Panc1 (cell line): ENCODE data around the gene OTULINL. TPM values are rescaled to one million over a fixed set of nuclear protein-coding genes. Genes with fewer than 3 reads are reported as not detected.

Source experiments
- ATAC-seq: fragments of 200-7000 bp; cut with Tn5 transposase; 2 replicates; pipeline ENCODE4 v1.9.1; 2020; ENCODE audit warnings: mild to moderate bottlenecking, moderate library complexity
- BruUV-seq: library from RNA; stranded (reverse); fragments of 400-500 nt; replicated peaks from 2 replicates; lab custom pipeline; 2021; lab: Mats Ljungman, UMichigan
- CTCF ChIA-PET: fragments of 300-600 bp; sonication (Branson Sonifier 250); formaldehyde crosslinking; loops from one replicate; lab custom pipeline; 2022; ENCODE audit warnings: antibody characterized with exemption; lab: Charles Lee
- POLR2A ChIA-PET: fragments of 300-600 bp; sonication (Branson Sonifier 250); formaldehyde crosslinking; loops from one replicate; lab custom pipeline; 2022; ENCODE audit warnings: antibody characterized with exemption; lab: Charles Lee
- DNase-seq: peaks from one replicate; pipeline ENCODE4 v3.0.0-alpha.2; 2010; ENCODE audit warnings: low read depth, low spot score
- H3K27ac ChIP-seq: 2 replicates; pipeline ENCODE4 v1.5.1; 2011; ENCODE audit warnings: mild to moderate bottlenecking, low read length, inconsistent platforms
- H3K27me3 ChIP-seq: fragments of 200-500 bp; sonication (Bioruptor generic); 2 replicates; pipeline ENCODE4 v1.6.0; 2014; ENCODE audit warnings: low read length, inconsistent platforms; ENCODE audit not compliant: control insufficient read depth, insufficient read depth
- H3K36me3 ChIP-seq: fragments of 200-500 bp; sonication (Bioruptor generic); 2 replicates; pipeline ENCODE4 v1.5.1; 2014; ENCODE audit warnings: inconsistent platforms, mild to moderate bottlenecking, low read length, moderate library complexity; ENCODE audit not compliant: control insufficient read depth, insufficient read depth
- H3K4me1 ChIP-seq: 2 replicates; pipeline ENCODE4 v1.5.1; 2011; ENCODE audit warnings: inconsistent platforms, mild to moderate bottlenecking, low read length, moderate library complexity; ENCODE audit not compliant: control insufficient read depth, insufficient read depth
- H3K4me3 ChIP-seq, 2 experiments: 2 replicates each; pipeline ENCODE4 v1.5.1; 2011 to 2012; ENCODE audit warnings: low read depth in 2 of 2, low read length in 2 of 2, mild to moderate bottlenecking in 2 of 2, inconsistent platforms in 1 of 2, moderate library complexity in 1 of 2
- H3K9me3 ChIP-seq: fragments of 200-500 bp; sonication (Bioruptor generic); 2 replicates; pipeline ENCODE4 v1.5.1; 2014; ENCODE audit warnings: low read depth, mild to moderate bottlenecking, inconsistent platforms, low read length, moderate library complexity; ENCODE audit not compliant: control insufficient read depth, insufficient read depth
- POLR2AphosphoS5 ChIP-seq: IDR thresholded peaks from 2 replicates; pipeline ENCODE4 v1.6.1; 2012; ENCODE audit warnings: mild to moderate bottlenecking, low read depth, low read length, moderate library complexity
- SIN3A ChIP-seq: IDR thresholded peaks from 2 replicates; pipeline ENCODE4 v1.6.1; 2012; ENCODE audit warnings: low read depth, mild to moderate bottlenecking, low read length, moderate library complexity, borderline replicate concordance; ENCODE audit not compliant: insufficient read depth
- TCF7L2 ChIP-seq: IDR thresholded peaks from 2 replicates; pipeline ENCODE4 v1.6.1; 2011; ENCODE audit warnings: mild to moderate bottlenecking, low read depth, low read length, inconsistent platforms
- in situ Hi-C: cut with HindIII; loops from 2 replicates; pipeline ENCODE4 v1.10.0; 2016; ENCODE audit warnings: low sequenced_read_pairs, low pct_unique_long_range_greater_than_20kb
- intact Hi-C: fragments of 100-400 bp; cut with micrococcal nuclease; formaldehyde crosslinking; loops from one replicate; pipeline ENCODE4 v1.10.0; 2022; ENCODE audit not compliant: unreplicated experiment
- total RNA-seq: library from RNA; stranded (reverse); gene quantifications from one replicate; pipeline ENCODE4 v1.2.1, GENCODE V29; 2021; ENCODE audit not compliant: unreplicated experiment
- TF ChIP-seq, protein P1 (sequence below), 2 experiments: IDR thresholded peaks; 2 replicates each; pipeline ENCODE4 v1.6.1; 2011 to 2012; ENCODE audit warnings: low read depth in 2 of 2, control low read depth in 1 of 2, low read length in 1 of 2, mild to moderate bottlenecking in 1 of 2, moderate library complexity in 1 of 2; ENCODE audit not compliant: insufficient read depth in 1 of 2
- TF ChIP-seq, protein P2 (sequence below): fragments of 450-650 bp; IDR thresholded peaks from 2 replicates; pipeline ENCODE4 v1.5.1; 2017; ENCODE audit warnings: mild to moderate bottlenecking

Gene OTULINL
- total RNA-seq, 1 experiment from 2014 or later, result 1.8 TPM

DNA sequence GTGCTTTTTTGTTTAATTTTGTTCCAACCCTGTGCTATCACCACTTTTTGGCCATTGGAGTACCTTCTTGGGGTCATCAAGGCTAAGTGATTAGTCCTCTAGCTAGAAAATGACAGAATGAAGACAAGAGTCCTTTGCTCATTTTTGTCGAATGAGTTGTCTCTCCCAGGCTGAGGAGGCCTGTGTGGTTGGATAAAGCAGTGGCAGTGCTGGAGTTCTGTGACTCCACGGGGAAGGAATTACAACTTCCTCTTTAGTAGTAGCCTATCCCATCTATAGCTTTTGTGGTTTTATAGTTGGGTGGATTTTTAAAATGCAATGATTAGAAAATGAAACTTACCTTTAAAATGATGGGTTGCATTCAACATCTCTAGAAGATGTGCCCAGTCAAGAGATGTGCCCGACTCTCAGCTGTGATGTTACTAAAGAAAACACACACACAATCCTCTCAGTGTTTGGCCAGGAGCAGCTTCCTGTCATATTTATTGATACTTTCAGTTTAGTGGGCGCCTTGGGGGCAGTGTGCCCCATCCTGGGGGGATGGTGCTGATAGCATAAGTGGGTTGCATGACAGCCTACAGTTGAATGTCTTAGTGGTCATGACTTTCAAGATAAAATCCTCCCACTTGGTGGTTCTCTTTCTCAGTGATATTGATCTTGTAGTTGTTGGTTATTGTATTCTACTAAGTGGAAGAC is 11.9 kb downstream of the OTULINL start:
- no peak for TF ChIP-seq TCF7L2
- TF ChIP-seq, protein P1, sequence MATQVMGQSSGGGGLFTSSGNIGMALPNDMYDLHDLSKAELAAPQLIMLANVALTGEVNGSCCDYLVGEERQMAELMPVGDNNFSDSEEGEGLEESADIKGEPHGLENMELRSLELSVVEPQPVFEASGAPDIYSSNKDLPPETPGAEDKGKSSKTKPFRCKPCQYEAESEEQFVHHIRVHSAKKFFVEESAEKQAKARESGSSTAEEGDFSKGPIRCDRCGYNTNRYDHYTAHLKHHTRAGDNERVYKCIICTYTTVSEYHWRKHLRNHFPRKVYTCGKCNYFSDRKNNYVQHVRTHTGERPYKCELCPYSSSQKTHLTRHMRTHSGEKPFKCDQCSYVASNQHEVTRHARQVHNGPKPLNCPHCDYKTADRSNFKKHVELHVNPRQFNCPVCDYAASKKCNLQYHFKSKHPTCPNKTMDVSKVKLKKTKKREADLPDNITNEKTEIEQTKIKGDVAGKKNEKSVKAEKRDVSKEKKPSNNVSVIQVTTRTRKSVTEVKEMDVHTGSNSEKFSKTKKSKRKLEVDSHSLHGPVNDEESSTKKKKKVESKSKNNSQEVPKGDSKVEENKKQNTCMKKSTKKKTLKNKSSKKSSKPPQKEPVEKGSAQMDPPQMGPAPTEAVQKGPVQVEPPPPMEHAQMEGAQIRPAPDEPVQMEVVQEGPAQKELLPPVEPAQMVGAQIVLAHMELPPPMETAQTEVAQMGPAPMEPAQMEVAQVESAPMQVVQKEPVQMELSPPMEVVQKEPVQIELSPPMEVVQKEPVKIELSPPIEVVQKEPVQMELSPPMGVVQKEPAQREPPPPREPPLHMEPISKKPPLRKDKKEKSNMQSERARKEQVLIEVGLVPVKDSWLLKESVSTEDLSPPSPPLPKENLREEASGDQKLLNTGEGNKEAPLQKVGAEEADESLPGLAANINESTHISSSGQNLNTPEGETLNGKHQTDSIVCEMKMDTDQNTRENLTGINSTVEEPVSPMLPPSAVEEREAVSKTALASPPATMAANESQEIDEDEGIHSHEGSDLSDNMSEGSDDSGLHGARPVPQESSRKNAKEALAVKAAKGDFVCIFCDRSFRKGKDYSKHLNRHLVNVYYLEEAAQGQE (IDR thresholded peaks at IDR 0.05; ENCODE audit: insufficient read depth in 1 of 2, low read depth in 2 of 2, low read length in 1 of 2), result no peak
- no peak for TF ChIP-seq SIN3A
- TF ChIP-seq, protein P2, sequence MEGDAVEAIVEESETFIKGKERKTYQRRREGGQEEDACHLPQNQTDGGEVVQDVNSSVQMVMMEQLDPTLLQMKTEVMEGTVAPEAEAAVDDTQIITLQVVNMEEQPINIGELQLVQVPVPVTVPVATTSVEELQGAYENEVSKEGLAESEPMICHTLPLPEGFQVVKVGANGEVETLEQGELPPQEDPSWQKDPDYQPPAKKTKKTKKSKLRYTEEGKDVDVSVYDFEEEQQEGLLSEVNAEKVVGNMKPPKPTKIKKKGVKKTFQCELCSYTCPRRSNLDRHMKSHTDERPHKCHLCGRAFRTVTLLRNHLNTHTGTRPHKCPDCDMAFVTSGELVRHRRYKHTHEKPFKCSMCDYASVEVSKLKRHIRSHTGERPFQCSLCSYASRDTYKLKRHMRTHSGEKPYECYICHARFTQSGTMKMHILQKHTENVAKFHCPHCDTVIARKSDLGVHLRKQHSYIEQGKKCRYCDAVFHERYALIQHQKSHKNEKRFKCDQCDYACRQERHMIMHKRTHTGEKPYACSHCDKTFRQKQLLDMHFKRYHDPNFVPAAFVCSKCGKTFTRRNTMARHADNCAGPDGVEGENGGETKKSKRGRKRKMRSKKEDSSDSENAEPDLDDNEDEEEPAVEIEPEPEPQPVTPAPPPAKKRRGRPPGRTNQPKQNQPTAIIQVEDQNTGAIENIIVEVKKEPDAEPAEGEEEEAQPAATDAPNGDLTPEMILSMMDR, result no peak
- TF ChIP-seq POLR2AphosphoS5, result no peak
- in situ Hi-C loops (no loop called here), intact Hi-C loops (no loop called here)
- ChIA-PET POLR2A (no interaction called here), CTCF (no interaction called here)
- no peak for ATAC-seq
- H3K27me3 ChIP-seq, result peaks cover 2% of the 10 kb centered on the region; the same call in 1 of the 2 replicates
- H3K4me3 ChIP-seq, result no peak overlapping the region
- no peaks in the 10 kb centered on the region for H3K36me3 ChIP-seq
- H3K4me1 ChIP-seq, result no peaks in the 10 kb centered on the region
- BruUV-seq, result no TSS peak
- no peak overlapping the region for H3K27ac ChIP-seq
- H3K9me3 ChIP-seq, result no peaks in the 10 kb centered on the region
- DNase-seq, result no peak

DNA sequence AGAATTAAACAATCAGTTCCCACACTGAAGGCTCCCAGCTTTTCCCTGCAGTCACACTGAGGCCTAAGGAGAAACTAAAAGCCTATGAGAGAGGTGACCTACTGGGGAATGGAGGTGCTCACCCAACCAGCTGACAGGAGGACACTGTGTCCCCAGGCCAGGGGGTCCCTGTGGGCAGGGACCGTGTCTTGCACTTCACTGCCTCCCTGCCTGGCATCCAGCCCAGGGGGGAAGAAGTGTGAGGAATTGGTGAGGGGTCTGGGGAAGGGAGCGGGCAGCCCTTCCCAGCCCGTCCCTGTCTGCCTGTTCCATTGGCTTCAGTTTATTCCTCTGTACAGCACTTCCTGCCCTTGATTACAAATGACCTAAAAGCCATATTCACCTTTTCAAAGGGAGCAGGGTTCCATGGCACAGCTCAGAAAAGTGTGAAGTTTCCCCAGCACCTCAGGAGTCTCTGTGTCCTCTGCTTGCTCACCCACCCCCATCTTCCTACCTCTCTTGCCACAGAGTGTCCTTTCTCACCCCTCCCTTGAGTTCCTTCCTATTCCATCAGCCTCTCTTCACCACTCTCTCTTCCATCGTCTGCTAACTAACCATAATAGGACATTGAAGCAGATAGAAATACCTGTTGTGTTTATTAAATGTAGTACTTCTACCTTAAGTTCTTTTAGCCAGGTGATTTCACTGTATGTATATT is 12.9 kb downstream of the OTULINL start:
- no peaks in the 10 kb centered on the region for H3K4me1 ChIP-seq
- ATAC-seq (no peak), DNase-seq (no peak)
- TF ChIP-seq, protein P2, result no peak
- POLR2A ChIA-PET, result no interaction called here
- CTCF ChIA-PET, result no interaction called here
- no TSS peak for BruUV-seq
- no peak overlapping the region for H3K27ac ChIP-seq
- intact Hi-C loops, result no loop called here
- peaks cover 2% of the 10 kb centered on the region; the same call in 1 of the 2 replicates for H3K27me3 ChIP-seq
- no peaks in the 10 kb centered on the region for H3K36me3 ChIP-seq
- in situ Hi-C loops, result no loop called here
- no peaks in the 10 kb centered on the region for H3K9me3 ChIP-seq
- H3K4me3 ChIP-seq, result no peak overlapping the region
